Bone marrow (tissue), 2 donors: ENCODE results near the gene TNFRSF8.
"Not testable (repeated sequence)": the region's sequence is repeated elsewhere in the genome, so short reads cannot be mapped to it uniquely, and the experiment has no call there.

Experiments used
- DNase-seq, 2 donors: peaks; one replicate each; lab custom pipeline; 2025; lab: John Stamatoyannopoulos, UW

The TNFRSF8 gene

GRCh38 chr1:12063141-12064072, at the start of gene TNFRSF8:
TNFRSF8 (plus strand) TSS chr1:12063303; CDS start chr1:12063599, 296 bp downstream.
- no peak for DNase-seq

GRCh38 chr1:12014141-12014991, 48.7 kb upstream of the TNFRSF8 start:
- no peak for DNase-seq

GRCh38 chr1:12015001-12015491, 48.1 kb upstream of the TNFRSF8 start:
- no peak for DNase-seq

- DNase-seq: no peak
These were observed 47.6 kb upstream of the TNFRSF8 start for GRCh38 chr1:12015499-12015898.

GRCh38 chr1:12016182-12016581, 46.9 kb upstream of the TNFRSF8 start:
- DNase-seq: no peak

GRCh38 chr1:12019858-12020509, 43.1 kb upstream of the TNFRSF8 start:
- DNase-seq: no peak

GRCh38 chr1:12021616-12022015, 41.5 kb upstream of the TNFRSF8 start:
- DNase-seq: no peak

GRCh38 chr1:12022036-12022435, 41.1 kb upstream of the TNFRSF8 start:
- DNase-seq: no peak

GRCh38 chr1:12026586-12026985, 36.5 kb upstream of the TNFRSF8 start:
- no peak for DNase-seq

GRCh38 chr1:12028248-12028647, 34.9 kb upstream of the TNFRSF8 start:
- no peak for DNase-seq

GRCh38 chr1:12028957-12029511, 34.1 kb upstream of the TNFRSF8 start:
- DNase-seq: no peak

- DNase-seq: no peak
These were observed 33.3 kb upstream of the TNFRSF8 start for GRCh38 chr1:12029720-12030339.

GRCh38 chr1:12031039-12031980, 31.8 kb upstream of the TNFRSF8 start:
- DNase-seq: no peak

- no peak for DNase-seq
These were observed 30.9 kb upstream of the TNFRSF8 start for GRCh38 chr1:12032161-12032621.

- DNase-seq: not testable (repeated sequence)
These were observed 29.7 kb upstream of the TNFRSF8 start for GRCh38 chr1:12033441-12033840.

GRCh38 chr1:12034381-12034801, 28.7 kb upstream of the TNFRSF8 start:
- DNase-seq: no peak

GRCh38 chr1:12035312-12035711, 27.8 kb upstream of the TNFRSF8 start:
- DNase-seq: no peak

- no peak for DNase-seq
These were observed 25.4 kb upstream of the TNFRSF8 start for GRCh38 chr1:12037486-12038355.
